Myocyte (in vitro differentiated cells): ENCODE results near the gene PTER. TPM values are rescaled to one million over a fixed set of nuclear protein-coding genes. Genes with fewer than 3 reads are reported as not detected.

Experiments used
- DNase-seq: peaks from one replicate; pipeline ENCODE4 v3.0.0-alpha.2; 2012; ENCODE audit warnings: low read depth
- total RNA-seq: library from RNA; depleted of rRNA; stranded (reverse); fragments of >200 nt; gene quantifications from 2 replicates; pipeline ENCODE4 v1.2.3, GENCODE V29; 2014

Gene PTER
- total RNA-seq, 1 donor from 2014 or later = 3.1 TPM

DNA sequence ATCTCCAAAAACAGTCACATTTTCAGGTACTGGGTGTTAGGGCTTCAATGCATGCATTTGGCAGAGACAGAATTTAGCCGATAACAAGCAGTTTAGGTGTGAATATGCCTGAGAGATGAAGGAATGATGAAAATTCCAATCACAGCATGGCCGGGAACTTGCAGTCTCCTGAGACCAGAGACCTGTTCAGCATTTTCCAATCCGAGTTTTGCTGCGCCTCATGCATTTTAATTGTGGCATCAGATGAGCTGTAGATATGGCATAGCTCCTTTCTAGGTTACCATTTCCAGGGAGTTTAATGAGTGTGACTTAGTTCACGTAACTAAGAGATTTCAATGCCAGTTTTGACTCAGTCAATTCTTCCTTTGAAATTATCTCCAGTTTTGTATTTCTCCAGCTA lies 99.3 kb downstream of the PTER start:
- DNase-seq = no peak

DNA sequence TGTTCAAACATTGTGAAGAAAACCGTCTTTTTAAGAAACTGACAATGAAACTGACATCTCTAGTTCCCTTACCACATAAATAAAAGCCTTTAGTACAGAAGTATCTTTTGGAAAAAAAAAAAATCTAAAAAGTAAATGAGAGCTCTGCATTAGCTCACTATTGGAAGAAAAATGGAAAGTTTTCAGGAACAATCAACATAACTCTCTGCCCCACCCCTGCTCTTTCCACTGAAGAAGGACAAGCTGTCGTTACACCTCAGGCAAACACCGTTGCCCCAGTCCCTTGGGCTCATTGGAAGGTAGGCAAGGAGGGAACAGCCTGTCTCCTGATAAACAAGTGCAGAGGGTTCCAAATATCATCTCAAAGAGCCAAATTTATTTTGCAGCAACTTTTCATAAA lies 107.3 kb downstream of the PTER start:
- no peak for DNase-seq

DNA sequence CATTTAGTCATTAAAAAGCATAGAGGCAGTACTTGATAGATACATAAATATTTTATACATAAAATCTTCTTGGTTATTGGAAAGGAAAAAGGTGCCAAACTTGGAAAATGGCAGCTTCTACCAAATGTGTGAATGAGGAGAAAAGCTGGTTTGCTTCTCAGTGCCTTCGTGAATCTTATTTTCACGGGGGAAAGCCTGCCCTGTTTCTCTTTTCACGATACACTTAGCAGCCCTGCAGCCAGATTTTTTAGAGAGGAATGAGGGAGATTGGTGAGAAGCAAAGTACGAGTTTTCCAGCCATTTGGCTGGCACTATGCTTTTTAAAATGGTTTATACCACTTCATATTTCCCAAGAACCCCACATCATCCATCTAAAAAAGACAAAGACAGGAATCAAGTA lies 107.8 kb downstream of the PTER start:
- no peak for DNase-seq

DNA sequence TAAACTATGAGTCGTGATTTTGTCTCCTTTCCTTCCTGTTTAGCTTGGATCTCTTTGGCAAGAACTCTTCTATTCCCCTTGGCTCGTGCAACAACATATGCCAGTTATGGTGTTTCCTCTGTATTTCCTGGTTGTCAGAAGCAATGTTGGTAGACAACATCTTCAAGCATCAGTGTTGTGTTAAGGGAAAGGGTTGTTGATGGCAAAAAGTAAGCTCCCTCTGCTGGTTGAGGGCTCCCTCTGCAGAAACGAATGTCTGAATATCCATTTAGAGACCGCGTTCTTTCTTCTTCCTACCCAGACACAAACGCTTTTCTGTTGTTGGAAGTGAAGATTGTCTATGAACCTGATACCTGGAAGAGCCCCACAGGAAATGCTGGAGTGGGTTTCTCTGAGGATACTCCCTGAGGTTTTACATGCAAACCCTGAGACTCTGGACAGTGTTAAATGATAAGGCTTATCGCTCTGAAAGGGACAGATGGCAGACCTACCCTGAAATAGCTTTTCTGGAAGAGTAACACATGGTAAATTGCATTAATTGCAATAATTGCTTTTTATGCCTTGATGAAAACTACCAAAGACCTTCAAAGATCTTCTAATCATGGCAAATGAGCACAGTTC lies 108.4 kb downstream of the PTER start:
- DNase-seq = peak; percentile 23

DNA sequence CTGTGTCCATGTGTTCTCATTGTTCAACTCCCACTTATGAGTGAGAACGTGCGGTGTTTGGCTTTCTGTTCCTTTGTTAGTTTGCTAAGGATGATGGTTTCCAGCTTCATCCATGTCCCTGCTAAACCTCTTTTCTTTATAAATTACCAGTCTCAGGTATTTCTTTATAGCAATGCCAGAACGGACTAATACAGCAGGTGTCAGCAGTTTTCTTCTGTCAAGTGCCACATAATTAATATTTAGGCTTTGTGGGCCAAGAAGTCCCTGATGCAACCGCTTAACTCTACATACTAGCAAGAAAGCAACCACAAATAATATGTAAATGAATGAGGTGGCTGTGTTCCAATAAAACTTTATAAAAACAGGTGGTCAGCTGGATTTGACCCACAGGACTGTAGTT lies 111.2 kb downstream of the PTER start:
- no peak for DNase-seq

DNA sequence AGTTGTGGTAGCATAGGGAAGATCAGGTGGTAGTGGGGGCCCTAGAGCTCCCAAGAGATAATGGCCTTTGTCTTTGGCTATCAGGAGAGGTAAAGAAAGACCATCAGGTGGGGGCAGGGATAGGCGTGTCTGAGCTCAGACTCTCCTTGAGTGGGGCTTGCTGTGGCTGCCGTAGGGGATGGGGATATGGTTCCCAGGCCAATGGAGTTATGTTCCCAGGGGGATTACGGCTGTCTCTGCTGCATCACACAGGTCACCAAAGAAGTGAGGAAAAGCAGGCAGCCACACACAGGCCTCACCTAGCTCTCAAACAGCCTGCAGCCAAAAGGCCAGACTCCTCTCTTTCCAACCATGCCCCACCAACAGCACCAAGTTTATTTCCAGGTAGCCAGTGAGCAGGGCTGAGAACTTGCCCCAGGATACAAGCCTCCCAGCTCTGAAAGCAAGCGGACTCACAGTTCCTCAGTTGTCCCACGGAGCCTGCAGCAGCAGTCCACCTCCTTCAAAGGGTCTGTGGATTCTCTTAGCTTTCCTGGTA lies 122.5 kb downstream of the PTER start:
- DNase-seq = no peak

DNA sequence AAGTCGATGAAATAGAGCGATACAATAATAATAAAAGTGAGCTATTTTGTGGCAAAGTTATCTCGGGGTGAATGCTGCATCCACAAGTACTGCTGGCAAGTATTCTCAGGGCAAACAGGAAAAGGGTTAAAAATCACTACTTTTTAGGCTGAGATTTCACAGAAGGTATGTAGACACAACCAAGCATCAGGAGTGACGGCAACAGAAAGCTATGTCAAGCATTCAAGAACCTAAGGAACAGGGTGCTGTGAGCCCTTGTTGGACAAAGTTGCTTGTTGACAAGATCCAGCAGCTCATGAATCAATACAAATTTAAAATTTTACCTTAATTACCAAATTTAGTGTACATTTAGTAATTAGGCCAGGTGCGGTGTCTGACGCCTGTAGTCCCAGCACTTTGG lies 126.1 kb downstream of the PTER start:
- DNase-seq = no peak

Other genes starting within 250 kb of the PTER start
- not detected in 2 replicates for gene C1QL3, start 84.9 kb downstream of the PTER start, total RNA-seq